ENCODE data around the gene SON.
"Not testable (repeated sequence)": the region's sequence is repeated elsewhere in the genome, so short reads cannot be mapped to it uniquely, and the experiment has no call there.

SON gene, protein sequence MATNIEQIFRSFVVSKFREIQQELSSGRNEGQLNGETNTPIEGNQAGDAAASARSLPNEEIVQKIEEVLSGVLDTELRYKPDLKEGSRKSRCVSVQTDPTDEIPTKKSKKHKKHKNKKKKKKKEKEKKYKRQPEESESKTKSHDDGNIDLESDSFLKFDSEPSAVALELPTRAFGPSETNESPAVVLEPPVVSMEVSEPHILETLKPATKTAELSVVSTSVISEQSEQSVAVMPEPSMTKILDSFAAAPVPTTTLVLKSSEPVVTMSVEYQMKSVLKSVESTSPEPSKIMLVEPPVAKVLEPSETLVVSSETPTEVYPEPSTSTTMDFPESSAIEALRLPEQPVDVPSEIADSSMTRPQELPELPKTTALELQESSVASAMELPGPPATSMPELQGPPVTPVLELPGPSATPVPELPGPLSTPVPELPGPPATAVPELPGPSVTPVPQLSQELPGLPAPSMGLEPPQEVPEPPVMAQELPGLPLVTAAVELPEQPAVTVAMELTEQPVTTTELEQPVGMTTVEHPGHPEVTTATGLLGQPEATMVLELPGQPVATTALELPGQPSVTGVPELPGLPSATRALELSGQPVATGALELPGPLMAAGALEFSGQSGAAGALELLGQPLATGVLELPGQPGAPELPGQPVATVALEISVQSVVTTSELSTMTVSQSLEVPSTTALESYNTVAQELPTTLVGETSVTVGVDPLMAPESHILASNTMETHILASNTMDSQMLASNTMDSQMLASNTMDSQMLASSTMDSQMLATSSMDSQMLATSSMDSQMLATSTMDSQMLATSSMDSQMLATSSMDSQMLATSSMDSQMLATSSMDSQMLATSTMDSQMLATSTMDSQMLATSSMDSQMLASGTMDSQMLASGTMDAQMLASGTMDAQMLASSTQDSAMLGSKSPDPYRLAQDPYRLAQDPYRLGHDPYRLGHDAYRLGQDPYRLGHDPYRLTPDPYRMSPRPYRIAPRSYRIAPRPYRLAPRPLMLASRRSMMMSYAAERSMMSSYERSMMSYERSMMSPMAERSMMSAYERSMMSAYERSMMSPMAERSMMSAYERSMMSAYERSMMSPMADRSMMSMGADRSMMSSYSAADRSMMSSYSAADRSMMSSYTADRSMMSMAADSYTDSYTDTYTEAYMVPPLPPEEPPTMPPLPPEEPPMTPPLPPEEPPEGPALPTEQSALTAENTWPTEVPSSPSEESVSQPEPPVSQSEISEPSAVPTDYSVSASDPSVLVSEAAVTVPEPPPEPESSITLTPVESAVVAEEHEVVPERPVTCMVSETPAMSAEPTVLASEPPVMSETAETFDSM (N-terminal part only)

DNA sequence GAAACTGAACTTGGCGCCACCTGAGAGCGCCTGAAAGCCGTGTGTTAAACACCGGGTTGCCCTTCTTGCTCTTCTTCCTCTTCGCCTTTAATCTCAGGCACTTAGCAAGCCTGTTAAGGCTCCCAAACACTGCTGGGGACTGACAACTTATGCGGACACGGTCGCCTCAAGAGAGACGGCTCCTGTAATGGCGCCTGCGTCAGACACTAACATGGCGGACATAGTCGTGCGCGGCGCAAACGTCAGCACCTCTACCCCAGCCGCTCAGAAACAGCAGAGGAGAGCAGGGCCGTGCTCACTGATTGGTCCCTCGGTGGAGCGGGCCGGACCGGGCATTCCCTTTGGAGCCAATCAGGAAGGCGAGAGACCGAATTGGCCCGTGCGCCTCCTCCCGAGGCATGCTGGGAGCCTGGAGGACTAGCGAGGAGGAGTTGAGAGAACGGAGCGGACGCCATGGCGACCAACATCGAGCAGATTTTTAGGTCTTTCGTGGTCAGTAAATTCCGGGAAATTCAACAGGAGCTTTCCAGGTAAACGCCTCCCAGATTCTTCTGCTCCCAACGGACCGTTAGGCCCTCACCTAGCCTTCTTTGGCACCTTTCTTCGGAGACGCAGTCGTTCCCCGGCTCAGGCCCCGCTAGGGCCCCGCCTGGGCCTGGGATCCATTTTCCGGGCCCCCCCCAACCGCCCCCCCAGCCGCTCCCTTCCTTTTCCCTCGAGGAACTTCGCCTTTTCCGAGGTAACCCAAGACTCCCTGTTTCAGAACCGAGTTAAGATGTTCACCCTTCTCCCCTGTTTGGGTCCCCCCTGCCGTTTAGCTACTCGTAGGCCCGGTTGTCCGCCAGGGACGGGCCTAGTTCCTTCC is at the start of gene SON:
TSS of gene SON (plus strand) at position 399 of the 865 bp plus-strand sequence. CDS start at position 454, 55 bp downstream.
- TF ChIP-seq, protein P1, sequence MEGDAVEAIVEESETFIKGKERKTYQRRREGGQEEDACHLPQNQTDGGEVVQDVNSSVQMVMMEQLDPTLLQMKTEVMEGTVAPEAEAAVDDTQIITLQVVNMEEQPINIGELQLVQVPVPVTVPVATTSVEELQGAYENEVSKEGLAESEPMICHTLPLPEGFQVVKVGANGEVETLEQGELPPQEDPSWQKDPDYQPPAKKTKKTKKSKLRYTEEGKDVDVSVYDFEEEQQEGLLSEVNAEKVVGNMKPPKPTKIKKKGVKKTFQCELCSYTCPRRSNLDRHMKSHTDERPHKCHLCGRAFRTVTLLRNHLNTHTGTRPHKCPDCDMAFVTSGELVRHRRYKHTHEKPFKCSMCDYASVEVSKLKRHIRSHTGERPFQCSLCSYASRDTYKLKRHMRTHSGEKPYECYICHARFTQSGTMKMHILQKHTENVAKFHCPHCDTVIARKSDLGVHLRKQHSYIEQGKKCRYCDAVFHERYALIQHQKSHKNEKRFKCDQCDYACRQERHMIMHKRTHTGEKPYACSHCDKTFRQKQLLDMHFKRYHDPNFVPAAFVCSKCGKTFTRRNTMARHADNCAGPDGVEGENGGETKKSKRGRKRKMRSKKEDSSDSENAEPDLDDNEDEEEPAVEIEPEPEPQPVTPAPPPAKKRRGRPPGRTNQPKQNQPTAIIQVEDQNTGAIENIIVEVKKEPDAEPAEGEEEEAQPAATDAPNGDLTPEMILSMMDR (IDR thresholded peaks at IDR 0.05; ENCODE audit: low read depth, low read length) = no peak
- TF ChIP-seq, protein P2, sequence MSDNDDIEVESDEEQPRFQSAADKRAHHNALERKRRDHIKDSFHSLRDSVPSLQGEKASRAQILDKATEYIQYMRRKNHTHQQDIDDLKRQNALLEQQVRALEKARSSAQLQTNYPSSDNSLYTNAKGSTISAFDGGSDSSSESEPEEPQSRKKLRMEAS (IDR thresholded peaks at IDR 0.05; ENCODE audit: low read depth, low read length) = no peak; the same call in 1 of the 2 replicates
- peak; percentile 92 for TF ChIP-seq POLR2A (IDR thresholded peaks at IDR 0.05; ENCODE audit: extremely low read depth, insufficient read length)
- peak; percentile 63 for TF ChIP-seq MYC (IDR thresholded peaks at IDR 0.05; ENCODE audit: low read depth, low read length)
- peak; percentile 99 for DNase-seq (ENCODE audit: low read depth)
- peak within 1 kb of the TSS; percentile 90 for H3K4me3 ChIP-seq (ENCODE audit: low read depth, low read length)

DNA sequence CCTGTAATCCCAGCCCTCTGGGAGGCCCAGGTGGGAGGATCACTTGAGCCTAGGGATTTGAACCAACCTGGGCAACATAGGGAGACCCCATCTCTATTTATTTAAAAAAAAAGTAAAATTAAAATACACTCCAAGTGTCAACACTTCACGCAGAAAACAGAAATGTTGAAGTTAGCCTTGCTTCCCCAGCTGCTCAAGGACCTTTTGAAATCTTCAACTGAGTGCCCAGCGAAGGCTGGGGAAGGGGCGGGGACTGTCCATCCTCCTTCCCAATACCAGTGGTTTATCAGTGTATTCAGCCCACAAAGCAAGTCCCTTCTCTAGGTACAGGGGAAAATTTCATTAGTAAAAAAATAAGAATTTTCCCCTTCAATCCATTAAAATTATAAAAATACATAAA is 49.1 kb upstream of the SON start:
- TF ChIP-seq MYC (IDR thresholded peaks at IDR 0.05; ENCODE audit: low read depth, low read length) = no peak
- no peak for DNase-seq (ENCODE audit: low read depth)

DNA sequence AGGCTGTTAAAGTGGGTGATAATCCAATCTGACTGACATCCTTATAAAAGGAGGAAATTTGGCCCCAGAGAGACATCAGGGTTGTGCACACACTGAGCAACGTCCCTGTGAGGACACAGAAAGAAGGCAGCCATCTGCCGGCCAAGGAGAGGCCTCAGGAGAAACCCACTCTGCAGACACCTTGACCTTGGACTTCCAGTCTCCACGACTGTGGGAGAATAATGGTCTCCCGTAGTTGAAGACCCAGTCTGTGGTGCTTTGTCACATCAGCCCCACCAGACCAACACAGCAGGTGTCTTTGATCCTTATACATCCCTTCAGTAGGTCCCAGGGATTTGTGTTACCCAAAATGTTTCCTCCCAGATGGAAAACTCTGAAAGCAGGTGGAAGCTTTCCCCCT is 47.1 kb upstream of the SON start:
- TF ChIP-seq MYC (IDR thresholded peaks at IDR 0.05; ENCODE audit: low read depth, low read length) = no peak
- TF ChIP-seq, protein P1 (IDR thresholded peaks at IDR 0.05; ENCODE audit: low read depth, low read length) = no peak
- TF ChIP-seq, protein P2 (IDR thresholded peaks at IDR 0.05; ENCODE audit: low read depth, low read length) = no peak
- no peak for TF ChIP-seq POLR2A (IDR thresholded peaks at IDR 0.05; ENCODE audit: extremely low read depth, insufficient read length)
- H3K4me3 ChIP-seq (ENCODE audit: low read depth, low read length) = no peak overlapping the region
- DNase-seq (ENCODE audit: low read depth) = no peak

More for the DNA sequence above, 49.1 kb upstream of the SON start:
- H3K4me3 ChIP-seq (ENCODE audit: low read depth, low read length) = no peak overlapping the region

DNA sequence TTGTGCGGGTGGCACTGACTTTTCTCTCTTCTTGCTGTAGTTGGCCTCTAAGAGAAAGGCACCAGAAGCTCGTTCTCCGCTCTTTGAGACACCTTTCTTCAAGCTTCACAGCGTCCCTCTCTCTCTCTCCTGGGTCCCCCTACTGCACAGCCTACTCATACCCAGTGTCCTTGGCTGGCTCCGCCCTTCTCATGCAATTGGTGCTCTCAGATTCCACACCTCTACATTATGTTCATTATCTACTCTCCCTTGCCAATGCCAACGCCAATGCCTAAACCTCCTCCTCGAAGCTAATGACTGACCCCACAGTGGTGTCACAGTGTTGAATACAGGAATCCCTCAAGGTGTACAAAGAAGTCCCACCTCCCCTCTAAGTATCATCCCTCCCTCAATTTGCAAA is 46.5 kb upstream of the SON start:
- TF ChIP-seq MYC (IDR thresholded peaks at IDR 0.05; ENCODE audit: low read depth, low read length) (no peak), POLR2A (IDR thresholded peaks at IDR 0.05; ENCODE audit: extremely low read depth, insufficient read length) (no peak)
- TF ChIP-seq, protein P2 (IDR thresholded peaks at IDR 0.05; ENCODE audit: low read depth, low read length) = no peak
- TF ChIP-seq, protein P1 (IDR thresholded peaks at IDR 0.05; ENCODE audit: low read depth, low read length) = no peak
- no peak overlapping the region for H3K4me3 ChIP-seq (ENCODE audit: low read depth, low read length)
- no peak for DNase-seq (ENCODE audit: low read depth)

DNA sequence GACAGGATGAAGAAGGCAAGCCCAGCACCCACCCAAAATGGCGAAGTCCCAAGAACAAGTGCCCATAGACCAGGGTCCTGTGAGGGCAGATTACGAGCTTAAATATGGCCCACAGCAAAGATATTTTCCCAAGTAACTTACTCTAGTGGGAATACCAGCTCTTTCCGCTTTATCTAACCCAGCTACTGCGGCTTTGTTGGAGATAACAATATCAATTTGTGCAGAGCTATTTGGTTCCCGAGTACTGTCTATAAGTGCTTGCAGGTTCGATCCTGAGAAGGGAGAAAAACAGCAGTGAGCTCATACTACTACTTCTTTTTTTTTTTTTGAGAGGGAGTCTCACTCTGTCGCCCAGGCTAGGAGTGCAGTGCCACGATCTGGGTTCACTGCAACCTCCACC is 37.0 kb upstream of the SON start:
- no peak for DNase-seq (ENCODE audit: low read depth)
- H3K4me3 ChIP-seq (ENCODE audit: low read depth, low read length) = no peak overlapping the region
- TF ChIP-seq, protein P2 (IDR thresholded peaks at IDR 0.05; ENCODE audit: low read depth, low read length) = no peak
- TF ChIP-seq POLR2A (IDR thresholded peaks at IDR 0.05; ENCODE audit: extremely low read depth, insufficient read length) = no peak
- TF ChIP-seq, protein P1 (IDR thresholded peaks at IDR 0.05; ENCODE audit: low read depth, low read length) = no peak
- TF ChIP-seq MYC (IDR thresholded peaks at IDR 0.05; ENCODE audit: low read depth, low read length) = no peak

DNA sequence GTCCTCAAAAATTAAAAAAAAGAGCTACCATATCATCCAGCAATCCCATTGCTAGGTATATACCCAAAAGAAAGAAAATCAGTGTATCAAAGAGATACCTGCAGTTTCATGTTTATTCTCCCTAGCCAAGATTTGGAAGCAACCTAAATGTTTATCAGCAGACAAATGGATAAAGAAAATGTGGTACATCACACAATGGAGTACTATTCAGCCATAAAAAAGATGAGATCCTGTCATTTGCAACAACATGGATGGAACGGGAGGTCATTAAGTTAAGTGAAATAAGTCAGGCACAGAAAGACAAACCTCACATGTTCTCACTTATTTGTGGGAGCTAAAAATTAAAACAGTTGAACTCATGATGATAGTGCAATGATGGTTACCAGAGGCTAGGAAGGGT is 35.8 kb upstream of the SON start:
- H3K4me3 ChIP-seq (ENCODE audit: low read depth, low read length); DNase-seq (ENCODE audit: low read depth): not testable (repeated sequence)

Data from NB4 (cell line).